ENCODE measurements around the gene ZNF570.

DNA sequence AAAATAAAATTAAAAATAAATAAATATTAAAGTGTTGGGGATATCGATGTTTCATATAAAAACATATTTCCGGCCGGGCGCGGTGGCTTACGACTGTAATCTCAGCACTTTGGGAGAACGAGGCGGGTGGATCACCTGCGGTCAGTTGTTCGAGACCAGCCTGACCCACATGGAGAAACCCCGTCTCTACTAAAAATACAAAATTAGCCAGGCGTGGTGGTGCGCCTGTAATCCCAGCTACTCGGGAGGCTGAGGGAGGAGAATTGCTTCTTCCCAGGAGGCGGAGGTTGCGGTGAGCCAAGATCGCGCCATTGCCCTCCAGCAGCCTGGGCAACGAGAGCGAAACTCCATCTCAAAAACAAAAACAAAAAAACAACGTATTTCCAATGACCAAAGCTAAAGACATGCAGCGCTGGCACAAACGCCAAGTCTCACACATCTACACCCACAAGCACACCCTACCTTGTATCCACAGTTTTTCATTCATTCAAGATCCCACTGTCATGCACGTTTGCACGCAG lies 2.8 kb upstream of the ZNF570 start:
- TF ChIP-seq, protein P1, sequence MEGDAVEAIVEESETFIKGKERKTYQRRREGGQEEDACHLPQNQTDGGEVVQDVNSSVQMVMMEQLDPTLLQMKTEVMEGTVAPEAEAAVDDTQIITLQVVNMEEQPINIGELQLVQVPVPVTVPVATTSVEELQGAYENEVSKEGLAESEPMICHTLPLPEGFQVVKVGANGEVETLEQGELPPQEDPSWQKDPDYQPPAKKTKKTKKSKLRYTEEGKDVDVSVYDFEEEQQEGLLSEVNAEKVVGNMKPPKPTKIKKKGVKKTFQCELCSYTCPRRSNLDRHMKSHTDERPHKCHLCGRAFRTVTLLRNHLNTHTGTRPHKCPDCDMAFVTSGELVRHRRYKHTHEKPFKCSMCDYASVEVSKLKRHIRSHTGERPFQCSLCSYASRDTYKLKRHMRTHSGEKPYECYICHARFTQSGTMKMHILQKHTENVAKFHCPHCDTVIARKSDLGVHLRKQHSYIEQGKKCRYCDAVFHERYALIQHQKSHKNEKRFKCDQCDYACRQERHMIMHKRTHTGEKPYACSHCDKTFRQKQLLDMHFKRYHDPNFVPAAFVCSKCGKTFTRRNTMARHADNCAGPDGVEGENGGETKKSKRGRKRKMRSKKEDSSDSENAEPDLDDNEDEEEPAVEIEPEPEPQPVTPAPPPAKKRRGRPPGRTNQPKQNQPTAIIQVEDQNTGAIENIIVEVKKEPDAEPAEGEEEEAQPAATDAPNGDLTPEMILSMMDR (IDR thresholded peaks at IDR 0.05) = no peak
- no peak for TF ChIP-seq POLR2A (IDR thresholded peaks at IDR 0.05)
